Esophagus muscularis mucosa (tissue), 4 donors: ENCODE data around the gene POLRMT. TPM values are rescaled to one million over a fixed set of nuclear protein-coding genes. Genes with fewer than 3 reads are reported as not detected.
A peak's percentile ranks its signal among the peaks of the same experiment; 100 is the strongest.

Experiments
- DNase-seq: peaks from one replicate; pipeline ENCODE4 v3.0.0-alpha.2; 2017; ENCODE audit errors: extremely low spot score
- H3K27ac ChIP-seq, 4 donors: fragments of 200-600 bp; sonication (generic); replicated peaks in 1 of 4; 1 replicate in 3 of 4; 2 replicates in 1 of 4; pipeline ENCODE4 v1.5.1; 2016 to 2019; ENCODE audit warnings: mild to moderate bottlenecking in 1 of 4
- H3K27me3 ChIP-seq, 4 donors: fragments of 200-600 bp; sonication (generic); one replicate each; pipeline versions ENCODE4 v1.5.1 to v1.6.0; 2016 to 2019
- H3K36me3 ChIP-seq, 4 donors: fragments of 200-600 bp; sonication (generic); one replicate each; pipeline ENCODE4 v1.5.1; 2016 to 2019
- H3K4me1 ChIP-seq, 4 donors: fragments of 200-600 bp; sonication (generic); one replicate each; pipeline ENCODE4 v1.5.1; 2016 to 2019
- H3K4me3 ChIP-seq, 4 donors: fragments of 200-600 bp; sonication (generic); 1 replicate in 2 of 4; 2 replicates in 2 of 4; pipeline ENCODE4 v1.5.1; 2016 to 2019; ENCODE audit warnings: mild to moderate bottlenecking in 4 of 4, moderate library complexity in 1 of 4
- H3K9me3 ChIP-seq, 4 donors: fragments of 200-600 bp; sonication (generic); 1 replicate in 3 of 4; 2 replicates in 1 of 4; pipeline ENCODE4 v1.5.1; 2016 to 2019
- EP300 ChIP-seq: sonication (generic); formaldehyde crosslinking; IDR thresholded peaks from one replicate; pipeline ENCODE4 v1.6.1; 2017; ENCODE audit warnings: antibody characterized with exemption
- POLR2A ChIP-seq: fragments of 450-650 bp; IDR thresholded peaks from one replicate; pipeline ENCODE4 v1.6.1; 2017; ENCODE audit warnings: antibody characterized with exemption, moderate library complexity, mild to moderate bottlenecking, low read depth
- POLR2AphosphoS5 ChIP-seq, 2 donors: sonication (generic); formaldehyde crosslinking; IDR thresholded peaks; one replicate each; pipeline ENCODE4 v1.6.1; 2017; ENCODE audit warnings: antibody characterized with exemption in 2 of 2
- WGBS: methylation state at CpG from one replicate; pipeline ENCODE4 v1.1.5; 2018; 5-methylcytosine and 5-hydroxymethylcytosine counted together
- intact Hi-C: fragments of 100-400 bp; cut with DNase I; formaldehyde crosslinking; loops from one replicate; pipeline ENCODE4 v1.15.1; 2023
- total RNA-seq, 4 donors: library from RNA; depleted of rRNA; stranded (reverse); fragments of >200 nt; gene quantifications; one replicate each; pipeline versions ENCODE4 v1.1.0 to v1.2.1, GENCODE V29; 2016
- TF ChIP-seq, protein P1 (sequence below), 3 experiments: fragments of 200-600 bp in 2 of 3; fragments of 450-650 bp in 1 of 3; sonication (generic) in 2 of 3; IDR thresholded peaks; one replicate each; pipeline ENCODE4 v1.5.1; 2017 to 2019; ENCODE audit warnings: antibody characterized with exemption in 3 of 3, mild to moderate bottlenecking in 2 of 3, moderate library complexity in 1 of 3

POLRMT gene
- total RNA-seq, 4 donors from 2014 or later, result 20.8 to 40.7 (median 30.4) TPM

DNA sequence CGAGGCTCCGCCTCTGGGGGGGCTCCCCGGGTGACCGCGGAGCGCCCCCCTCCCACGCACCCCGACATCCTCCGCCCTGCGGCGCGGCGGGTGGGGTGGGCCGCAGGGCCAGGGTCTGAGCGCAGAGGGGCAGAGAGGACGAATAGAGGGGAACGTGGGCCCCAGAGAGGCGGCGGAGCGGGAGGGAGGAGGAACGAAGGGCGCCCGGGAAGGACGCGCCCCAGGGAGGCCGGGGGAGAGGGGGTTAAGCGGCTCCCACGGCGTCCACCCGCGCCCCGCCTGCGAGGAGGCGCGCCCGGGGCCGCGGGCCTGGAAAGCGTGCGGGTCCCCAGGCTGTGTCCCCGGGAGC lies 42.6 kb downstream of the POLRMT start:
- no peaks in the 10 kb centered on the region for H3K36me3 ChIP-seq
- WGBS, result 23% methylated on average over 6 of the region's 41 CpGs
- no peak for TF ChIP-seq EP300
- TF ChIP-seq, protein P1, sequence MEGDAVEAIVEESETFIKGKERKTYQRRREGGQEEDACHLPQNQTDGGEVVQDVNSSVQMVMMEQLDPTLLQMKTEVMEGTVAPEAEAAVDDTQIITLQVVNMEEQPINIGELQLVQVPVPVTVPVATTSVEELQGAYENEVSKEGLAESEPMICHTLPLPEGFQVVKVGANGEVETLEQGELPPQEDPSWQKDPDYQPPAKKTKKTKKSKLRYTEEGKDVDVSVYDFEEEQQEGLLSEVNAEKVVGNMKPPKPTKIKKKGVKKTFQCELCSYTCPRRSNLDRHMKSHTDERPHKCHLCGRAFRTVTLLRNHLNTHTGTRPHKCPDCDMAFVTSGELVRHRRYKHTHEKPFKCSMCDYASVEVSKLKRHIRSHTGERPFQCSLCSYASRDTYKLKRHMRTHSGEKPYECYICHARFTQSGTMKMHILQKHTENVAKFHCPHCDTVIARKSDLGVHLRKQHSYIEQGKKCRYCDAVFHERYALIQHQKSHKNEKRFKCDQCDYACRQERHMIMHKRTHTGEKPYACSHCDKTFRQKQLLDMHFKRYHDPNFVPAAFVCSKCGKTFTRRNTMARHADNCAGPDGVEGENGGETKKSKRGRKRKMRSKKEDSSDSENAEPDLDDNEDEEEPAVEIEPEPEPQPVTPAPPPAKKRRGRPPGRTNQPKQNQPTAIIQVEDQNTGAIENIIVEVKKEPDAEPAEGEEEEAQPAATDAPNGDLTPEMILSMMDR (IDR thresholded peaks at IDR 0.05), result no peak
- TF ChIP-seq POLR2A, result no peak
- no peak for TF ChIP-seq POLR2AphosphoS5 (IDR thresholded peaks at IDR 0.05)
- no peak overlapping the region for H3K27ac ChIP-seq
- peak overlapping the region in 2 of 4 donors; percentile 30 to 43 for H3K4me3 ChIP-seq
- no peaks in the 10 kb centered on the region for H3K9me3 ChIP-seq
- DNase-seq, result no peak
- peaks cover 12 to 93% (median 35%) of the 10 kb centered on the region in 4 donors for H3K27me3 ChIP-seq
- intact Hi-C loops, result no loop called here
- H3K4me1 ChIP-seq, result peaks cover 21 to 36% (median 29%) of the 10 kb centered on the region in 4 donors

GRCh38 chr19:590396-590745 lies 43.0 kb downstream of the POLRMT start:
- H3K4me1 ChIP-seq, result peaks cover 21 to 36% (median 29%) of the 10 kb centered on the region in 4 donors
- intact Hi-C loops, result no loop called here
- TF ChIP-seq POLR2A (no peak), EP300 (no peak), POLR2AphosphoS5 (IDR thresholded peaks at IDR 0.05) (no peak)
- TF ChIP-seq, protein P1 (IDR thresholded peaks at IDR 0.05), result no peak
- WGBS, result 0% methylated on average over 2 of the region's 50 CpGs
- no peaks in the 10 kb centered on the region for H3K36me3 ChIP-seq
- H3K27ac ChIP-seq, result no peak overlapping the region
- H3K9me3 ChIP-seq, result no peaks in the 10 kb centered on the region
- no peak for DNase-seq
- H3K27me3 ChIP-seq, result peaks cover 12 to 94% (median 35%) of the 10 kb centered on the region in 4 donors
- peak overlapping the region in 2 of 4 donors; percentile 30 to 43 for H3K4me3 ChIP-seq

GRCh38 chr19:589693-590395 lies 43.5 kb downstream of the POLRMT start, which contains the start of gene HCN2:
HCN2 (plus strand) TSS chr19:589881; CDS start chr19:589946, 65 bp downstream.
- intact Hi-C loops, result no loop called here
- Histone ChIP-seq H3K36me3 (no peaks in the 10 kb centered on the region), H3K4me3 (peak within 1 kb of the TSS in 3 of 4 donors; percentile 30 to 43 (median 32)), H3K4me1 (peaks cover 21 to 36% (median 29%) of the 10 kb centered on the region in 4 donors), H3K27ac (no peak within 1 kb of the TSS), H3K27me3 (peaks cover 12 to 94% (median 35%) of the 10 kb centered on the region in 4 donors), H3K9me3 (no peaks in the 10 kb centered on the region)
- TF ChIP-seq, protein P1 (IDR thresholded peaks at IDR 0.05), result no peak
- no peak for DNase-seq
- 0% methylated on average over 2 of the region's 132 CpGs for WGBS

- H3K27ac ChIP-seq, result no peak overlapping the region
- DNase-seq, result no peak
- peaks cover 21 to 41% (median 31%) of the 10 kb centered on the region in 4 donors for H3K4me1 ChIP-seq
- H3K9me3 ChIP-seq, result no peaks in the 10 kb centered on the region
- intact Hi-C loops, result no loop called here
- no peak for TF ChIP-seq POLR2A
- TF ChIP-seq, protein P1 (IDR thresholded peaks at IDR 0.05), result no peak
- no peak for TF ChIP-seq EP300
- TF ChIP-seq POLR2AphosphoS5 (IDR thresholded peaks at IDR 0.05), result no peak
- 29% methylated on average over 11 of the region's 54 CpGs for WGBS
- H3K4me3 ChIP-seq, result peak overlapping the region in 3 of 4 donors; percentile 22 to 32 (median 25)
- peaks cover 12 to 94% (median 35%) of the 10 kb centered on the region in 4 donors for H3K27me3 ChIP-seq
- H3K36me3 ChIP-seq, result no peaks in the 10 kb centered on the region
These were observed 44.3 kb downstream of the POLRMT start for GRCh38 chr19:588741-589692.
